ENCODE results near the gene KCND1. TPM values are rescaled to one million over a fixed set of nuclear protein-coding genes. Genes with fewer than 3 reads are reported as not detected.

Gene KCND1
- total and polyA plus RNA-seq, 10 of the 15 experiments (the other 5 are each of a cell fraction or from before 2014, with no cell fraction given): 0.02 to 1.0 (median 0.39) TPM

- no peak for TF ChIP-seq PBX3 (IDR thresholded peaks at IDR 0.05; ENCODE audit: insufficient replicate concordance, low read depth, low read length)
- TF ChIP-seq MTA2 (IDR thresholded peaks at IDR 0.05; ENCODE audit: low read depth): no peak
Measured at GRCh38 chrX:48913605-48914366, 57.9 kb downstream of the KCND1 start (continued).

- ChIA-PET POLR2A (interaction anchor here (0.6 to 2.7 kb wide), 6 partner anchors 14 to 1042 kb away, joined by 3 to 15 read pairs (median 6); partner anchors contain the start of genes HDAC6, PQBP1 and TIMM17B), CTCF (interaction anchor here (0.8 to 1.4 kb wide), 4 partner anchors 8 to 35 kb away, joined by 3 to 7 read pairs (median 4); no protein-coding TSS in a partner anchor), RAD21 (ENCODE audit: unreplicated experiment) (interaction anchor here (1.7 to 1.8 kb wide), 3 partner anchors 14 to 27 kb away, joined by 7 to 12 read pairs (median 10); partner anchors contain the start of genes PQBP1 and TIMM17B), SMC1A (ENCODE audit: uncharacterized antibody, unreplicated experiment) (interaction anchor here (0.8 to 3.1 kb wide), 2 partner anchors 26 to 41 kb away, joined by 4 to 9 read pairs; no protein-coding TSS in a partner anchor)
- Histone ChIP-seq H3K9ac (ENCODE audit: control insufficient read depth, insufficient read depth, low read length) (peak within 1 kb of the TSS; percentile 55), H3K4me2 (ENCODE audit: control insufficient read depth, insufficient read depth) (peak within 1 kb of the TSS; percentile 60), H3K79me2 (ENCODE audit: control insufficient read depth, insufficient read depth, low read length) (peaks cover 31% of the 10 kb centered on the region), H3K4me3 (peak within 1 kb of the TSS; percentile 62), H3K27ac (ENCODE audit: control insufficient read depth, insufficient read depth) (peak within 1 kb of the TSS; percentile 68), H3K36me3 (ENCODE audit: control insufficient read depth in 2 of 2, insufficient read depth in 2 of 2, low read length in 1 of 2) (peaks cover 3 to 8% of the 10 kb centered on the region in 2 experiments; a peak in 3 of 4 replicates), H2AFZ (ENCODE audit: control insufficient read depth, low read depth, low read length) (peak within 1 kb of the TSS; percentile 48), H3K27me3 (replicated peaks in 1 of 2; ENCODE audit: control insufficient read depth in 2 of 2, insufficient read depth in 2 of 2, low read length in 1 of 2) (no peaks in the 10 kb centered on the region), H3K4me1 (ENCODE audit: control insufficient read depth, insufficient read depth, low read length) (no peaks in the 10 kb centered on the region), H4K20me1 (ENCODE audit: control insufficient read depth, insufficient read depth) (peaks cover 5% of the 10 kb centered on the region; the same call in 1 of the 2 replicates), H3K9me3 (replicated peaks; ENCODE audit: control insufficient read depth, insufficient read depth, low read length) (no peaks in the 10 kb centered on the region; the same call in 2 of the 3 replicates)
- DNase-seq (ENCODE audit: low read depth, low spot score) (no peak), FAIRE-seq (peak; percentile 41), ATAC-seq (peak; percentile 86)
- intact Hi-C loops (cut with micrococcal nuclease; ENCODE audit: unreplicated experiment): loop anchor here (5.0 kb wide), 2 partner anchors 36 to 214 kb away; partner anchors contain the start of gene SUV39H1
- in situ Hi-C loops (cut with MboI): no loop called here
- no TSS peak for BruUV-seq (replicated peaks)
- WGBS (ENCODE audit: insufficient coverage, insufficient replicate concordance, low lambda C conversion rate, missing lambda C conversion rate): 33% methylated on average over 60 of the region's 60 CpGs
- TF ChIP-seq USF1 (IDR thresholded peaks at IDR 0.05; ENCODE audit: borderline replicate concordance, extremely low read length, insufficient read depth, low read depth, low read length): no peak
- peak; percentile 58 for TF ChIP-seq IKZF1 (conservative IDR thresholded peaks at IDR 0.05)
- 0 out of 2 replicates have a peak, but pooled peaks have one; percentile 42 for TF ChIP-seq HCFC1 (IDR thresholded peaks at IDR 0.05; ENCODE audit: low read length)
- no peak for TF ChIP-seq E4F1 (IDR thresholded peaks at IDR 0.05; ENCODE audit: borderline replicate concordance, partially characterized antibody)
- no peak for TF ChIP-seq MYC (IDR thresholded peaks at IDR 0.05; ENCODE audit: insufficient read depth, insufficient read length, insufficient replicate concordance, low read length, severe bottlenecking)
- TF ChIP-seq POU2F2 (IDR thresholded peaks at IDR 0.05; ENCODE audit: borderline replicate concordance, low read depth, low read length): peak; percentile 76; the same call in 2 of the 3 replicates
- TF ChIP-seq DPF2 (IDR thresholded peaks at IDR 0.05): no peak
- TF ChIP-seq GATAD2B (conservative IDR thresholded peaks at IDR 0.05; ENCODE audit: low read depth): no peak
- no peak for TF ChIP-seq CHD2 (IDR thresholded peaks at IDR 0.05; ENCODE audit: borderline replicate concordance, low read depth, low read length)
- peak; percentile 93 for TF ChIP-seq YY1 (IDR thresholded peaks at IDR 0.05; ENCODE audit: low read depth, low read length)
- TF ChIP-seq YBX1 (IDR thresholded peaks at IDR 0.05): no peak
- no peak for TF ChIP-seq NFXL1 (IDR thresholded peaks at IDR 0.05; ENCODE audit: borderline replicate concordance)
- no peak for TF ChIP-seq SIX5 (IDR thresholded peaks at IDR 0.05; ENCODE audit: low read depth, low read length, severe bottlenecking)
Measured at GRCh38 chrX:48911412-48912182, 60.0 kb downstream of the KCND1 start, which contains the start of gene SLC35A2. Gene SLC35A2, minus strand, starts transcription at chrX:48911646. Its CDS starts 10 bp downstream, at chrX:48911636.

Data from GM12878 (cell line).